Muscle layer of colon (tissue), 2 donors: ENCODE results near the gene VPS4B.

Source experiments
- H3K27ac ChIP-seq: one replicate; pipeline ENCODE4 v1.7.0; 2013; ENCODE audit warnings: low read depth, mild to moderate bottlenecking, low read length, moderate library complexity
- H3K27me3 ChIP-seq, 2 donors: one replicate each; pipeline ENCODE4 v1.7.0; 2013; ENCODE audit warnings: low read length in 2 of 2, mild to moderate bottlenecking in 2 of 2; ENCODE audit not compliant: insufficient read depth in 2 of 2, control insufficient read depth in 1 of 2
- H3K36me3 ChIP-seq: one replicate; pipeline ENCODE4 v1.7.0; 2013; ENCODE audit warnings: mild to moderate bottlenecking, low read length; ENCODE audit not compliant: insufficient read depth
- H3K4me1 ChIP-seq: one replicate; pipeline ENCODE4 v1.7.0; 2013; ENCODE audit warnings: mild to moderate bottlenecking, low read length; ENCODE audit not compliant: insufficient read depth
- H3K4me3 ChIP-seq, 2 donors: one replicate each; pipeline ENCODE4 v1.7.0; 2013; ENCODE audit warnings: low read length in 2 of 2, low read depth in 1 of 2, mild to moderate bottlenecking in 1 of 2, moderate library complexity in 1 of 2
- H3K9ac ChIP-seq: one replicate; pipeline ENCODE4 v1.7.0; 2013; ENCODE audit warnings: low read length
- H3K9me3 ChIP-seq: one replicate; pipeline ENCODE4 v1.7.0; 2013; ENCODE audit warnings: mild to moderate bottlenecking, low read length
- donor health status: abdominal sarcoma.
- donor health status: Adenocarcinoma of cecum.

Gene VPS4B

GRCh38 chr18:63449426-63449825 is 27.1 kb upstream of the VPS4B start:
- Histone ChIP-seq H3K4me1 (peaks cover 38% of the 10 kb centered on the region), H3K4me3 (no peak overlapping the region), H3K36me3 (no peaks in the 10 kb centered on the region), H3K27ac (no peak overlapping the region), H3K27me3 (no peaks in the 10 kb centered on the region), H3K9ac (no peak overlapping the region), H3K9me3 (no peaks in the 10 kb centered on the region)

GRCh38 chr18:63447066-63447465 is 24.8 kb upstream of the VPS4B start:
- no peak overlapping the region for H3K4me3 ChIP-seq

GRCh38 chr18:63446266-63446665 is 24.0 kb upstream of the VPS4B start:
- Histone ChIP-seq H3K9ac (no peak overlapping the region), H3K4me1 (peaks cover 21% of the 10 kb centered on the region), H3K27me3 (no peaks in the 10 kb centered on the region), H3K4me3 (no peak overlapping the region), H3K36me3 (no peaks in the 10 kb centered on the region), H3K27ac (no peak overlapping the region), H3K9me3 (no peaks in the 10 kb centered on the region)

More at GRCh38 chr18:63447066-63447465, 24.8 kb upstream of the VPS4B start:
- Histone ChIP-seq H3K36me3 (no peaks in the 10 kb centered on the region), H3K4me1 (peaks cover 26% of the 10 kb centered on the region), H3K9me3 (no peaks in the 10 kb centered on the region), H3K27me3 (no peaks in the 10 kb centered on the region), H3K27ac (no peak overlapping the region), H3K9ac (no peak overlapping the region)

GRCh38 chr18:63445037-63445436 is 22.8 kb upstream of the VPS4B start:
- Histone ChIP-seq H3K36me3 (no peaks in the 10 kb centered on the region), H3K4me1 (peaks cover 24% of the 10 kb centered on the region), H3K9me3 (no peaks in the 10 kb centered on the region), H3K27ac (peak overlapping the region; percentile 63), H3K4me3 (no peak overlapping the region), H3K27me3 (no peaks in the 10 kb centered on the region), H3K9ac (no peak overlapping the region)

- no peaks in the 10 kb centered on the region for H3K9me3 ChIP-seq
- no peaks in the 10 kb centered on the region for H3K36me3 ChIP-seq
- H3K27ac ChIP-seq = peak overlapping the region; percentile 63
- H3K9ac ChIP-seq = no peak overlapping the region
- H3K4me3 ChIP-seq = no peak overlapping the region
- H3K4me1 ChIP-seq = peaks cover 26% of the 10 kb centered on the region
- H3K27me3 ChIP-seq = no peaks in the 10 kb centered on the region
These were observed 22.3 kb upstream of the VPS4B start for GRCh38 chr18:63444580-63444979.

DNA sequence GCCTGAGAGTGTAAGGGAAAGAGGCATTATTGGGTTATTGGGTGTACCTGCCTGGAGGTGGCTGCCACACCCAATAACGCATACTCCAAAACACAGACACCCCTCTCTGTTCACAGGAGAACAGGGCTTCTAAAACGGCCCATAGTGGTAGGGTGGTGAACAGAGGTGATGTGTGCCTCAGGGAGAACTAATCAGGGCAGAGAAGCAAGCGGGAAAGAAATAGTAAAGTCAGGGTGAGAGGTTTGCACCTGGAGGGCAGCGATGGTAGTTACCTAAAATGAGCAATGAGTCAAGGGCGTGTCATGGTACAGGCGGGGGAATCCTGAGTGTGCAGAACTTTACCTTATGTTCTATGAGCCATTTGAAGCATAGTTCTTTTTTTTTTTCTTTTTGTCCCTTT is 21.6 kb upstream of the VPS4B start:
- peaks cover 26% of the 10 kb centered on the region for H3K4me1 ChIP-seq
- no peaks in the 10 kb centered on the region for H3K9me3 ChIP-seq
- H3K9ac ChIP-seq = no peak overlapping the region
- H3K4me3 ChIP-seq = no peak overlapping the region
- H3K27ac ChIP-seq = no peak overlapping the region
- H3K27me3 ChIP-seq = no peaks in the 10 kb centered on the region
- H3K36me3 ChIP-seq = no peaks in the 10 kb centered on the region

DNA sequence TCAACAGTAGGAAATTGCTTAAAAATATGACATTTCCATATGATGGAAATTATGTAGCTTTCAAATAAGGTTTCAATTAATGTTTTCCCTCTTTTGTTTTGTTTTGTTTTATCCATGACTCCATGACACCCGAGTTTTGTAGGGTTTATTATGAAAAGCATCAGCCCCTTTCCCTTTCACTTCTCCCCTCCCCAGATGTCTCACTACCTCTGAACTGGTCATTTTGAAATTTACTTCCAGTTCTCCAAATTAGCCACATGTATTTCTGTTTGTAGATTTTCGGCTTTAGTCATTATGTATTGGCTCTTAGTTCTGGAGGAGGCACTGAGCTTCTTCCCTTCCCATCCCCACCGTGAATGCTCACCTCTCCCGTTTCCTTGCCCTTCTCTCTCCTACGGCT is 18.6 kb upstream of the VPS4B start:
- Histone ChIP-seq H3K36me3 (no peaks in the 10 kb centered on the region), H3K4me1 (peaks cover 13% of the 10 kb centered on the region), H3K27ac (no peak overlapping the region), H3K27me3 (no peaks in the 10 kb centered on the region), H3K4me3 (no peak overlapping the region), H3K9ac (no peak overlapping the region), H3K9me3 (no peaks in the 10 kb centered on the region)

DNA sequence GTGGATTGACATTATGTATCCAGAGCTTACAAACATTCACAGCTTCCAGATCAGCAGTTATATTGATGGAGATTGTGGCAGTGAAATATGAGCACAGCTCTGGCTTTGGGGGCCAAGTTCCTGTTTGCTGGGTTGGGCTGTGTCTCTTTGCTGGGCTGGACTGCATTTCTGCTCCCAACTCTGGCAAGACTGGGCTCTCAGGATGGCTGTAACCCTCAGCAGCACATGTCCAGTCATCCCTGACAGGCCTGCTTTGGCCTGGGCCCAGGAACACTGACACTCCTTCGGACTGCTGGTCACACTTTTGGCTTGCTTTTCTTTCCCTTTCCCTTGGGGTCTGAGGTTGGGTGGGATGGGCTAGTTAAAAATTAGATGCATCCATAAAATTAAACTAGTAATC is 17.9 kb upstream of the VPS4B start:
- no peaks in the 10 kb centered on the region for H3K36me3 ChIP-seq
- H3K9ac ChIP-seq = no peak overlapping the region
- no peak overlapping the region for H3K27ac ChIP-seq
- H3K9me3 ChIP-seq = no peaks in the 10 kb centered on the region
- no peak overlapping the region for H3K4me3 ChIP-seq
- H3K27me3 ChIP-seq = no peaks in the 10 kb centered on the region
- H3K4me1 ChIP-seq = peaks cover 12% of the 10 kb centered on the region

- peaks cover 6% of the 10 kb centered on the region for H3K4me1 ChIP-seq
- H3K9ac ChIP-seq = no peak overlapping the region
- no peak overlapping the region for H3K27ac ChIP-seq
- no peak overlapping the region for H3K4me3 ChIP-seq
- no peaks in the 10 kb centered on the region for H3K27me3 ChIP-seq
- H3K36me3 ChIP-seq = no peaks in the 10 kb centered on the region
- H3K9me3 ChIP-seq = no peaks in the 10 kb centered on the region
These were observed 17.1 kb upstream of the VPS4B start for GRCh38 chr18:63439334-63439733.

- no peak overlapping the region for H3K9ac ChIP-seq
- H3K9me3 ChIP-seq = no peaks in the 10 kb centered on the region
- no peak overlapping the region for H3K4me3 ChIP-seq
- no peaks in the 10 kb centered on the region for H3K27me3 ChIP-seq
- H3K36me3 ChIP-seq = no peaks in the 10 kb centered on the region
- H3K27ac ChIP-seq = no peak overlapping the region
- peaks cover 6% of the 10 kb centered on the region for H3K4me1 ChIP-seq
These were observed 15.9 kb upstream of the VPS4B start for GRCh38 chr18:63438181-63438580.

DNA sequence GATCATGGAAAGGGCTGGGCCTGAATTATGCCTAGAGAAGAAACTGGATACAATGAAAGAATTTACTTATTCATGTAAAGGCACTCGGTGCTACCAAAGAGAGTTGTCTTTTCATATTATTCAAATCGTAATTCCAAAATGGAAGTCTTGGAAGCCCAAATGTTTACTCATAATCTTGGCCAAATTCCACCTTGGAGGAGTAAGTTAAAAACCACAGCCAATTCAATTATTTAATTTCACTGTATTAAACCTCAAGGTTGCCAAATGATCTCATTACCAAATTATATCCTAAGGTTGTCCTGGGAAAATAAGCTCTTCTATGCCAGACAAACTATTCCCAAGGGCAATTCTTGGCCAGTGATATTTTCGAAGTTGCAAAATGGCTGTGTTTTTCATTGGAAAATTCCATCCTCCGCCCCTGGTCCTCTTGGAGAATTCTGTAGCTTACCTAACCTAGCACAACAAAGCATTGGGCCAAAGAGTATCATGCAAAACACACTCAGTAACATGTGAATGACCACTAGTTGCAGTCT is 11.1 kb upstream of the VPS4B start:
- Histone ChIP-seq H3K9me3 (no peaks in the 10 kb centered on the region), H3K4me3 (no peak overlapping the region), H3K9ac (no peak overlapping the region), H3K4me1 (no peaks in the 10 kb centered on the region), H3K36me3 (no peaks in the 10 kb centered on the region), H3K27me3 (no peaks in the 10 kb centered on the region), H3K27ac (no peak overlapping the region)

DNA sequence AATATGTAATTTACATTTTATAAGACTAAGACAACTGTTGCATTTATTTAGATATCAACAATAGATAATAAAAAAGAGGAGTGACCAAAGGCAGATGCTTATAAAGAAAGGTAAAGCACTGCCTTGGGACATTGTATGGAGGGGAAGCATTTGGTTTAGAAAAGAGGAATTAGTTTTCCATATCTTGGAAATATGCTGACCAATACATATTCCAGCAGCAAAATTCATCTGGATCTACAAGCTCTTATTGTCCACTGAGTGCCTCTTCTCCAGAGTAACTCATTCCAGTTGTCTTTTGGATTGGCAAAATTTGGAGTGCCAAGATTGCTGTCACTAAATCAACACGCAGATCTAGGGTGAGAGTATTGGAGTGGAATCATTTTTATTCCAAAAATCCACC is 8.9 kb upstream of the VPS4B start:
- Histone ChIP-seq H3K4me3 (no peak overlapping the region), H3K27me3 (no peaks in the 10 kb centered on the region), H3K27ac (no peak overlapping the region), H3K9me3 (no peaks in the 10 kb centered on the region), H3K4me1 (no peaks in the 10 kb centered on the region), H3K36me3 (no peaks in the 10 kb centered on the region), H3K9ac (no peak overlapping the region)
